Left ventricle myocardium superior (tissue), 1 donor: Measurements from ENCODE around the gene PRELP. TPM values are rescaled to one million over a fixed set of nuclear protein-coding genes. Genes with fewer than 3 reads are reported as not detected.

ENCODE experiments used
- ATAC-seq: fragments of 200-7000 bp; cut with Tn5 transposase; one replicate; pipeline ENCODE4 v1.9.1; 2020; ENCODE audit warnings: mild to moderate bottlenecking, moderate library complexity
- DNase-seq: peaks from one replicate; pipeline ENCODE4 v3.0.0-alpha.2; 2020
- intact Hi-C: fragments of 100-400 bp; cut with micrococcal nuclease; formaldehyde crosslinking; loops from one replicate; pipeline ENCODE4 v1.11.0; 2022
- total RNA-seq: library from RNA; stranded (reverse); fragmentation: NEBNext Ultra II Directional; extraction: Animal tissue kit (Norgen Biotek cat#: 25700); gene quantifications from one replicate; pipeline ENCODE4 v1.2.1, GENCODE V29; 2021
- donor health status: DM: no; HTN: yes; CAD: no; lungs with severe emphysema.

The PRELP gene
- total RNA-seq, 1 donor from 2014 or later = 22.5 TPM

- intact Hi-C loops = no loop called here
- ATAC-seq (no peak), DNase-seq (no peak)
Measured at GRCh38 chr1:203534012-203534411, 58.4 kb downstream of the PRELP start.

GRCh38 chr1:203534526-203534925 is 58.9 kb downstream of the PRELP start:
- ATAC-seq (peak; percentile 48), DNase-seq (peak; percentile 49)
- intact Hi-C loops = no loop called here

GRCh38 chr1:203536575-203536974 is 61.0 kb downstream of the PRELP start:
- no peak for DNase-seq
- no peak for ATAC-seq

GRCh38 chr1:203536980-203537455 is 61.4 kb downstream of the PRELP start:
- peak; percentile 32 for ATAC-seq
- intact Hi-C loops = no loop called here
- DNase-seq = no peak

More at GRCh38 chr1:203536575-203536974, 61.0 kb downstream of the PRELP start:
- intact Hi-C loops = no loop called here

- intact Hi-C loops = no loop called here
- ATAC-seq = peak; percentile 57
- DNase-seq = no peak
Measured at GRCh38 chr1:203537806-203538464, 62.3 kb downstream of the PRELP start.

- DNase-seq (no peak), ATAC-seq (peak; percentile 22)
- intact Hi-C loops = no loop called here
Measured at GRCh38 chr1:203538726-203539125, 63.1 kb downstream of the PRELP start.

GRCh38 chr1:203539831-203540546 is 64.4 kb downstream of the PRELP start:
- DNase-seq (no peak), ATAC-seq (peak; percentile 45)
- intact Hi-C loops = no loop called here

Other genes with a start within 250 kb of the PRELP start
- gene CHIT1, start 246.1 kb upstream of the PRELP start, total RNA-seq = not detected
- gene BTG2, start 170.3 kb upstream of the PRELP start, total RNA-seq = 41.3 TPM
- 9.6 TPM for gene FMOD, start 124.7 kb upstream of the PRELP start, total RNA-seq
- gene OPTC, start 18.3 kb downstream of the PRELP start, total RNA-seq = not detected
- gene ATP2B4, start 151.0 kb downstream of the PRELP start, total RNA-seq = 69.5 TPM